ENCODE data around the gene BUB1.
"Not testable (repeated sequence)": the region's sequence is repeated elsewhere in the genome, so short reads cannot be mapped to it uniquely, and the experiment has no call there.

The BUB1 gene

GRCh38 chr2:110655701-110656100, 22.2 kb downstream of the BUB1 start:
- no peak for DNase-seq (ENCODE audit: low read depth in 2 of 2)

- no peak for DNase-seq (ENCODE audit: low read depth in 2 of 2)
Measured at GRCh38 chr2:110653861-110654260, 24.0 kb downstream of the BUB1 start.

GRCh38 chr2:110650346-110650745, 27.5 kb downstream of the BUB1 start:
- no peak for DNase-seq (ENCODE audit: low read depth in 2 of 2)

- DNase-seq (ENCODE audit: low read depth in 2 of 2): no peak
Measured at GRCh38 chr2:110647777-110648176, 30.1 kb downstream of the BUB1 start.

- DNase-seq (ENCODE audit: low read depth in 2 of 2): no peak
Measured at GRCh38 chr2:110645616-110646015, 32.2 kb downstream of the BUB1 start.

- no peak for DNase-seq (ENCODE audit: low read depth in 2 of 2)
Measured at GRCh38 chr2:110644357-110644756, 33.5 kb downstream of the BUB1 start.

- no peak for DNase-seq (ENCODE audit: low read depth in 2 of 2)
Measured at GRCh38 chr2:110642360-110642759, 35.5 kb downstream of the BUB1 start.

- no peak for DNase-seq (ENCODE audit: low read depth in 2 of 2)
Measured at GRCh38 chr2:110639972-110640371, 37.9 kb downstream of the BUB1 start.

- DNase-seq (ENCODE audit: low read depth in 2 of 2): no peak
Measured at GRCh38 chr2:110638952-110639695, 38.7 kb downstream of the BUB1 start.

- no peak for DNase-seq (ENCODE audit: low read depth in 2 of 2)
Measured at GRCh38 chr2:110638004-110638403, 39.9 kb downstream of the BUB1 start.

- no peak for DNase-seq (ENCODE audit: low read depth in 2 of 2)
Measured at GRCh38 chr2:110637093-110637492, 40.8 kb downstream of the BUB1 start.

- DNase-seq (ENCODE audit: low read depth in 2 of 2): not testable (repeated sequence)
Measured at GRCh38 chr2:110635949-110636628, 41.8 kb downstream of the BUB1 start.

GRCh38 chr2:110627348-110627747, 50.5 kb downstream of the BUB1 start:
- not testable (repeated sequence) for DNase-seq (ENCODE audit: low read depth in 2 of 2)

- DNase-seq (ENCODE audit: low read depth in 2 of 2): not testable (repeated sequence)
Measured at GRCh38 chr2:110619326-110619939, 58.4 kb downstream of the BUB1 start.

GRCh38 chr2:110613927-110614326, 63.9 kb downstream of the BUB1 start:
- not testable (repeated sequence) for DNase-seq (ENCODE audit: low read depth in 2 of 2)

- not testable (repeated sequence) for DNase-seq (ENCODE audit: low read depth in 2 of 2)
Measured at GRCh38 chr2:110610613-110611250, 67.1 kb downstream of the BUB1 start.

GRCh38 chr2:110609843-110610612, 67.8 kb downstream of the BUB1 start:
- not testable (repeated sequence) for DNase-seq (ENCODE audit: low read depth in 2 of 2)

GRCh38 chr2:110608788-110609502, 68.9 kb downstream of the BUB1 start:
- DNase-seq (ENCODE audit: low read depth in 2 of 2): not testable (repeated sequence)

GRCh38 chr2:110605057-110605456, 72.8 kb downstream of the BUB1 start:
- DNase-seq (ENCODE audit: low read depth in 2 of 2): not testable (repeated sequence)

GRCh38 chr2:110603917-110604591, 73.8 kb downstream of the BUB1 start:
- not testable (repeated sequence) for DNase-seq (ENCODE audit: low read depth in 2 of 2)
